GM12891 (cell line): ENCODE data around the gene CALU.
A peak's percentile ranks its signal among the peaks of the same experiment; 100 is the strongest.

Experiments
- DNase-seq: peaks from one replicate; pipeline ENCODE4 v3.0.0; 2011; ENCODE audit warnings: low spot score; ENCODE audit not compliant: insufficient read length
- FAIRE-seq: peaks from 2 replicates; lab custom pipeline; 2011; peaks lifted over from hg19 to GRCh38; lab: Jason Lieb, UNC
- PAX5 ChIP-seq: IDR thresholded peaks from 2 replicates; pipeline ENCODE4 v1.6.1; 2011; ENCODE audit warnings: low read length, moderate library complexity, mild to moderate bottlenecking; ENCODE audit not compliant: insufficient read depth, severe bottlenecking
- POLR2A ChIP-seq: IDR thresholded peaks from 2 replicates; pipeline ENCODE4 v1.6.1; 2011; ENCODE audit warnings: low read depth, low read length, control low read depth
- POLR2AphosphoS5 ChIP-seq: IDR thresholded peaks from 2 replicates; pipeline ENCODE4 v1.6.1; 2011; ENCODE audit warnings: low read depth, low read length, control low read depth
- POU2F2 ChIP-seq: IDR thresholded peaks from 2 replicates; pipeline ENCODE4 v1.6.1; 2011; ENCODE audit warnings: low read depth, mild to moderate bottlenecking, control low read depth, low read length, moderate library complexity
- SPI1 ChIP-seq: IDR thresholded peaks from 2 replicates; pipeline ENCODE4 v1.6.1; 2011; ENCODE audit warnings: low read depth, low read length, control low read depth
- TAF1 ChIP-seq: IDR thresholded peaks from 2 replicates; pipeline ENCODE4 v1.6.1; 2011; ENCODE audit warnings: low read depth, low read length, control low read depth

The CALU gene

GRCh38 chr7:128793181-128793547 lies 54.0 kb downstream of the CALU start:
- no peak for FAIRE-seq
- no peak for TF ChIP-seq SPI1
- TF ChIP-seq POLR2A, result no peak
- no peak for TF ChIP-seq PAX5
- TF ChIP-seq POU2F2, result no peak
- no peak for TF ChIP-seq TAF1
- no peak for TF ChIP-seq POLR2AphosphoS5
- no peak for DNase-seq

- TF ChIP-seq PAX5, result no peak
- FAIRE-seq (no peak), DNase-seq (no peak)
Measured at GRCh38 chr7:128794020-128794419, 54.9 kb downstream of the CALU start.

GRCh38 chr7:128794436-128794835 lies 55.3 kb downstream of the CALU start:
- no peak for FAIRE-seq
- no peak for DNase-seq
- TF ChIP-seq POLR2AphosphoS5 (no peak), PAX5 (no peak), POLR2A (no peak), SPI1 (no peak), POU2F2 (no peak), TAF1 (no peak)

- no peak for DNase-seq
- no peak for FAIRE-seq
- no peak for TF ChIP-seq SPI1
- no peak for TF ChIP-seq POLR2A
- TF ChIP-seq TAF1, result no peak
- no peak for TF ChIP-seq POLR2AphosphoS5
- no peak for TF ChIP-seq PAX5
Measured at GRCh38 chr7:128795129-128795528, 56.0 kb downstream of the CALU start.

- FAIRE-seq, result no peak
- TF ChIP-seq POU2F2 (no peak), TAF1 (no peak), POLR2AphosphoS5 (no peak), PAX5 (no peak), SPI1 (no peak), POLR2A (no peak)
- DNase-seq, result no peak
Measured at GRCh38 chr7:128796327-128796726, 57.2 kb downstream of the CALU start.

- 0 out of 2 replicates have a peak, but pooled peaks have one; percentile 49 for TF ChIP-seq SPI1
- no peak for TF ChIP-seq POLR2AphosphoS5
- TF ChIP-seq PAX5, result no peak
- FAIRE-seq, result no peak
Measured at GRCh38 chr7:128799451-128799850, 60.3 kb downstream of the CALU start.

GRCh38 chr7:128800567-128800966 lies 61.4 kb downstream of the CALU start:
- no peak for TF ChIP-seq SPI1
- TF ChIP-seq POLR2A, result no peak
- TF ChIP-seq TAF1, result no peak
- no peak for TF ChIP-seq POLR2AphosphoS5
- no peak for TF ChIP-seq PAX5
- no peak for TF ChIP-seq POU2F2
- DNase-seq (no peak), FAIRE-seq (no peak)

More at GRCh38 chr7:128799451-128799850, 60.3 kb downstream of the CALU start:
- no peak for DNase-seq

GRCh38 chr7:128801003-128801402 lies 61.8 kb downstream of the CALU start:
- DNase-seq, result no peak
- TF ChIP-seq POU2F2 (no peak), SPI1 (no peak), TAF1 (no peak), POLR2A (no peak), PAX5 (no peak), POLR2AphosphoS5 (no peak)
- no peak for FAIRE-seq

- no peak for TF ChIP-seq TAF1
- FAIRE-seq, result no peak
Measured at GRCh38 chr7:128801667-128802418, 62.7 kb downstream of the CALU start.

GRCh38 chr7:128804484-128804883 lies 65.3 kb downstream of the CALU start:
- FAIRE-seq, result no peak

More at GRCh38 chr7:128801667-128802418, 62.7 kb downstream of the CALU start:
- no peak for DNase-seq

GRCh38 chr7:128805225-128805624 lies 66.1 kb downstream of the CALU start:
- no peak for FAIRE-seq
- no peak for DNase-seq
- TF ChIP-seq TAF1 (no peak), PAX5 (no peak), POU2F2 (no peak), POLR2A (no peak), SPI1 (no peak), POLR2AphosphoS5 (no peak)

More at GRCh38 chr7:128804484-128804883, 65.3 kb downstream of the CALU start:
- no peak for DNase-seq
- TF ChIP-seq POLR2AphosphoS5 (no peak), POLR2A (no peak), POU2F2 (no peak), TAF1 (no peak), SPI1 (no peak), PAX5 (no peak)
